ENCODE results near the gene OGFOD2.

- TF ChIP-seq POLR2AphosphoS5 (IDR thresholded peaks at IDR 0.05; ENCODE audit: low read depth, low read length): no peak
- no peak for TF ChIP-seq POLR2A (IDR thresholded peaks at IDR 0.05; ENCODE audit: low read depth, low read length)
- no peak for TF ChIP-seq TAF1 (IDR thresholded peaks at IDR 0.05; ENCODE audit: low read depth, low read length)
- TF ChIP-seq SPI1 (IDR thresholded peaks at IDR 0.05; ENCODE audit: low read depth, low read length): no peak
Observed at GRCh38 chr12:123022846-123023245, 47.8 kb downstream of the OGFOD2 start.

Measured in GM12891 (cell line).